Body of pancreas (tissue), 4 donors: Measurements from ENCODE around the gene ATXN10.
"Not testable (repeated sequence)": the region's sequence is repeated elsewhere in the genome, so short reads cannot be mapped to it uniquely, and the experiment has no call there.

Experiments
- POLR2A ChIP-seq, 3 donors: fragments of 450-650 bp; IDR thresholded peaks; one replicate each; pipeline ENCODE4 v1.6.1; 2016; ENCODE audit warnings: antibody characterized with exemption in 3 of 3, mild to moderate bottlenecking in 2 of 3
- TF ChIP-seq, protein P1 (sequence below), 7 experiments: fragments of 450-650 bp in 4 of 7; fragments of 200-600 bp in 3 of 7; sonication (generic) in 3 of 7; IDR thresholded peaks; one replicate each; pipeline ENCODE4 v1.5.1; 2016 to 2019; ENCODE audit warnings: antibody characterized with exemption in 7 of 7

- TF ChIP-seq POLR2A (IDR thresholded peaks at IDR 0.05): not testable (repeated sequence)
- TF ChIP-seq, protein P1, sequence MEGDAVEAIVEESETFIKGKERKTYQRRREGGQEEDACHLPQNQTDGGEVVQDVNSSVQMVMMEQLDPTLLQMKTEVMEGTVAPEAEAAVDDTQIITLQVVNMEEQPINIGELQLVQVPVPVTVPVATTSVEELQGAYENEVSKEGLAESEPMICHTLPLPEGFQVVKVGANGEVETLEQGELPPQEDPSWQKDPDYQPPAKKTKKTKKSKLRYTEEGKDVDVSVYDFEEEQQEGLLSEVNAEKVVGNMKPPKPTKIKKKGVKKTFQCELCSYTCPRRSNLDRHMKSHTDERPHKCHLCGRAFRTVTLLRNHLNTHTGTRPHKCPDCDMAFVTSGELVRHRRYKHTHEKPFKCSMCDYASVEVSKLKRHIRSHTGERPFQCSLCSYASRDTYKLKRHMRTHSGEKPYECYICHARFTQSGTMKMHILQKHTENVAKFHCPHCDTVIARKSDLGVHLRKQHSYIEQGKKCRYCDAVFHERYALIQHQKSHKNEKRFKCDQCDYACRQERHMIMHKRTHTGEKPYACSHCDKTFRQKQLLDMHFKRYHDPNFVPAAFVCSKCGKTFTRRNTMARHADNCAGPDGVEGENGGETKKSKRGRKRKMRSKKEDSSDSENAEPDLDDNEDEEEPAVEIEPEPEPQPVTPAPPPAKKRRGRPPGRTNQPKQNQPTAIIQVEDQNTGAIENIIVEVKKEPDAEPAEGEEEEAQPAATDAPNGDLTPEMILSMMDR (IDR thresholded peaks at IDR 0.05): not testable (repeated sequence)
These were observed 11.1 kb downstream of the ATXN10 start for GRCh38 chr22:45682773-45683172.
